OCI-LY1 (cell line): ENCODE data around the gene NODAL.

Source experiments
- EZH2 ChIP-seq: fragments of 200-600 bp; sonication (generic), shearing (Covaris generic); IDR thresholded peaks from 2 replicates; pipeline ENCODE4 v1.8.0; 2017; ENCODE audit warnings: borderline replicate concordance, mixed run types, mild to moderate bottlenecking, antibody characterized with exemption, low read length, moderate library complexity, mixed read lengths
- TF ChIP-seq, protein P1 (sequence below): fragments of 200-600 bp; sonication (generic), shearing (Covaris generic); IDR thresholded peaks from 2 replicates; pipeline ENCODE4 v1.5.1; 2017; ENCODE audit warnings: mild to moderate bottlenecking, antibody characterized with exemption, low read length, moderate library complexity, mixed read lengths

DNA sequence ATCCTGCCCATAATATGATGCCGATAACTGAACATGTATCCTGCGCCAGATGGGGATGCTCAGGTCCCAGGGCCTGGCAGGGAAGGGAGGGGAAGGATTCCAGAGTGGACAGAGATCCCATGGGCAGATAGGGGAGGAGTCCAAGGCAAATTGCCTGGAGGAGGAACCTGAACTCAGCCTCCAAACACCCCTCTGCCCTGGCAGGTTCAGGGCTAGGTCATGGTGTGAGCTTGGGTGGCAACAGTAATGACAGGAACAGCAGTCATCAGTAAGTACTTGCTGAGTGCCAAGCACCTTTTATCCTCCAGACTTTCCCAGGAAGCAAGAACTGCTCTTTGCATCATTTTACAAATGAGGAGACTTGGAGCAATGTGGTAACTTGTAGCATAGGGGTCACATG lies 33.3 kb upstream of the NODAL start:
- TF ChIP-seq, protein P1, sequence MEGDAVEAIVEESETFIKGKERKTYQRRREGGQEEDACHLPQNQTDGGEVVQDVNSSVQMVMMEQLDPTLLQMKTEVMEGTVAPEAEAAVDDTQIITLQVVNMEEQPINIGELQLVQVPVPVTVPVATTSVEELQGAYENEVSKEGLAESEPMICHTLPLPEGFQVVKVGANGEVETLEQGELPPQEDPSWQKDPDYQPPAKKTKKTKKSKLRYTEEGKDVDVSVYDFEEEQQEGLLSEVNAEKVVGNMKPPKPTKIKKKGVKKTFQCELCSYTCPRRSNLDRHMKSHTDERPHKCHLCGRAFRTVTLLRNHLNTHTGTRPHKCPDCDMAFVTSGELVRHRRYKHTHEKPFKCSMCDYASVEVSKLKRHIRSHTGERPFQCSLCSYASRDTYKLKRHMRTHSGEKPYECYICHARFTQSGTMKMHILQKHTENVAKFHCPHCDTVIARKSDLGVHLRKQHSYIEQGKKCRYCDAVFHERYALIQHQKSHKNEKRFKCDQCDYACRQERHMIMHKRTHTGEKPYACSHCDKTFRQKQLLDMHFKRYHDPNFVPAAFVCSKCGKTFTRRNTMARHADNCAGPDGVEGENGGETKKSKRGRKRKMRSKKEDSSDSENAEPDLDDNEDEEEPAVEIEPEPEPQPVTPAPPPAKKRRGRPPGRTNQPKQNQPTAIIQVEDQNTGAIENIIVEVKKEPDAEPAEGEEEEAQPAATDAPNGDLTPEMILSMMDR: no peak
- no peak for TF ChIP-seq EZH2
